Chondrocyte (in vitro differentiated cells): Measurements from ENCODE around the gene NCAPD2. TPM values are rescaled to one million over a fixed set of nuclear protein-coding genes. Genes with fewer than 3 reads are reported as not detected.
A peak's percentile ranks its signal among the peaks of the same experiment; 100 is the strongest.

ENCODE experiments used
- DNase-seq: peaks from one replicate; pipeline ENCODE4 v3.0.0; 2021; ENCODE audit warnings: mixed read lengths, low spot score
- H3K27ac Mint-ChIP-seq: one replicate; pipeline ENCODE4 v1.8.0; 2021; ENCODE audit warnings: mild to moderate bottlenecking, moderate library complexity, mixed read lengths; ENCODE audit not compliant: unreplicated experiment
- H3K27me3 Mint-ChIP-seq: 2 replicates; pipeline ENCODE4 v1.8.0; 2021; ENCODE audit warnings: low read depth, mixed read lengths
- H3K36me3 Mint-ChIP-seq: 2 replicates; pipeline ENCODE4 v1.8.0; 2021; ENCODE audit warnings: low read depth, mixed read lengths
- H3K4me1 Mint-ChIP-seq: 2 replicates; pipeline ENCODE4 v1.8.0; 2021; ENCODE audit warnings: low read depth, mild to moderate bottlenecking, mixed read lengths
- H3K4me3 Mint-ChIP-seq: one replicate; pipeline ENCODE4 v1.8.0; 2021; ENCODE audit warnings: mild to moderate bottlenecking, moderate library complexity, mixed read lengths; ENCODE audit not compliant: unreplicated experiment
- H3K9me3 Mint-ChIP-seq: 2 replicates; pipeline ENCODE4 v1.8.0; 2021; ENCODE audit warnings: low read depth, mixed read lengths
- total RNA-seq: library from RNA; stranded (reverse); gene quantifications from 3 replicates; pipeline ENCODE4 v1.2.1, GENCODE V29; 2021
- TF ChIP-seq, protein P1 (sequence below): fragments of 200-600 bp; sonication (generic); IDR thresholded peaks from 2 replicates; pipeline ENCODE4 v1.5.0; 2021; ENCODE audit warnings: antibody characterized with exemption, mild to moderate bottlenecking, moderate library complexity

NCAPD2 gene
- total RNA-seq, 1 donor from 2014 or later: 23.0 TPM

DNA sequence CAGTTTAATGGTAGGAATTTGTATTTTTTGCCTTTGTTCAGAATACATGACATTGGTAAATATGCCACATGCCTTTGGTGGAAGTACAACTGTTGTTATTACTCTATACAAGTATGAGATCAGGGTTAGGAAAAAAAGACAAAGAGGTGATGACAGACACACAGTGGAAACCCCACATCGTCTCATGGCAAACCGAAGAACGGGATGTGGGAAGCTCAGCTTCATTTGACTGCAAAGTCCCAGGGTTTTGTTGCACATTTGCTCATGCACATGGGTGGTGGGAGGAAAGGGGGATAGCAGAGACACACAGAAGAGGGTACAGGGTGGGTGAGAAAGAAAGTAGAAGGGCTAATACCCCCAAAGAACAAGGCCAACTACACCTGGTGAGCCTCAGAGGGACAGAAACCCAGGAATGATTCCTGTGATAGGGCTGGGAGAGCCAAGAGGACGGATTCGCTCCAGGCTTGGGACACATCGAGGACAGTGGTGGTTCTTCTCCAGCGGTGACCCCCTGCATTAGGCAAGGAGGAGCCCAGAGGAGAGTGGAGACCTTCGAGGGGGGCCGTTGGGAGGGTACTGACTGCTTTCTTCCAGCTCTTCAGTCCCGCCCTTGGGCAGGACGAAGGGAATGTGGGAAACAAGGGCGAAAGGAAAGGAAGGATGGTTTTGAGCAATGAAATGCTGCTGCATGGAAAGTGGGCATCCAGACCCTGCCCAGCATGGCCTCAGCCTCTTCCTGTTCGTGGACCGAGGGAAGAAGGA, 31.5 kb upstream of the NCAPD2 start:
- Mint-ChIP-seq H3K36me3 (peaks cover 33% of the 10 kb centered on the region), H3K27ac (no peak overlapping the region), H3K4me3 (no peak overlapping the region), H3K4me1 (no peaks in the 10 kb centered on the region), H3K27me3 (no peaks in the 10 kb centered on the region), H3K9me3 (no peaks in the 10 kb centered on the region)
- TF ChIP-seq, protein P1, sequence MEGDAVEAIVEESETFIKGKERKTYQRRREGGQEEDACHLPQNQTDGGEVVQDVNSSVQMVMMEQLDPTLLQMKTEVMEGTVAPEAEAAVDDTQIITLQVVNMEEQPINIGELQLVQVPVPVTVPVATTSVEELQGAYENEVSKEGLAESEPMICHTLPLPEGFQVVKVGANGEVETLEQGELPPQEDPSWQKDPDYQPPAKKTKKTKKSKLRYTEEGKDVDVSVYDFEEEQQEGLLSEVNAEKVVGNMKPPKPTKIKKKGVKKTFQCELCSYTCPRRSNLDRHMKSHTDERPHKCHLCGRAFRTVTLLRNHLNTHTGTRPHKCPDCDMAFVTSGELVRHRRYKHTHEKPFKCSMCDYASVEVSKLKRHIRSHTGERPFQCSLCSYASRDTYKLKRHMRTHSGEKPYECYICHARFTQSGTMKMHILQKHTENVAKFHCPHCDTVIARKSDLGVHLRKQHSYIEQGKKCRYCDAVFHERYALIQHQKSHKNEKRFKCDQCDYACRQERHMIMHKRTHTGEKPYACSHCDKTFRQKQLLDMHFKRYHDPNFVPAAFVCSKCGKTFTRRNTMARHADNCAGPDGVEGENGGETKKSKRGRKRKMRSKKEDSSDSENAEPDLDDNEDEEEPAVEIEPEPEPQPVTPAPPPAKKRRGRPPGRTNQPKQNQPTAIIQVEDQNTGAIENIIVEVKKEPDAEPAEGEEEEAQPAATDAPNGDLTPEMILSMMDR: no peak
- no peak for DNase-seq

DNA sequence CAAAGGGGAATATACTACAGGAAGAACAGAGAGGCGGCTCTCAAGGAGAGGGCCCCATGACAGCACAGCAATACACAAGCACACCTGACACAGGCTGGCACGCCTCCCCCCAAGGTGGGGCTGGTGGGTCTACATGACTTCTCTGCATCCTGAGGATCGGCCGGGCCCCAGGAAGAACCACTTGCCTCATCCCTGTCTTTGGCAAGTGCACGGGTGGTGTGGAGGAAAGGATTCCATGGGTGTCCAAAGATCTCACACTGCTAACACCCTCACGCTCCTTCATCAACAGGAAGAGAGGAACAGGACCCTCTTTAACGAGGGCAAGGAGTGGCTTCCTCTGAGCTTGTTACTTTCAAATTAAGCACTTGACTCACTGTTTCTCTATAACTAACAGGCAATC, 30.7 kb upstream of the NCAPD2 start:
- Mint-ChIP-seq H3K27me3 (no peaks in the 10 kb centered on the region), H3K4me3 (no peak overlapping the region), H3K4me1 (peaks cover 2% of the 10 kb centered on the region), H3K27ac (no peak overlapping the region), H3K9me3 (no peaks in the 10 kb centered on the region), H3K36me3 (peaks cover 32% of the 10 kb centered on the region)
- DNase-seq: no peak
- TF ChIP-seq, protein P1: no peak

DNA sequence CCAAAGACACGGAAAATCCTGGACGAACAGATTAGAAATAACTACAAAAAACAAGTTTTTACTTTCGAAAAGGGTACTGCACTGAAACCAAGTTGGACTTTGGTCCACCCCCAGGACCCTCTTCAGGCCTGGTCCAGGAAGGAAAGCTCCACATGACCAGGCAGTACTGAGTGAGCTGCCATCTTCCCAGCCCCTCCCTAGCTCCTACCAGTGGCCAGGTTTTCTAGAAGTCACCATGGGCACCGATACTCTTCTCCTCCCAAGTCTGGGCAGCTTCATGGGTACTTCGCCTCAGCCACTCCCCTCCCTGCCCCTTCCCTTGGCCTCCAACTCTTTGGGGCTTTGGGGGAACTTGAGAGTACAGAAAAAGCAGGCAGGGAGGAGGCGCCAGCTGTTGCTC, 30.0 kb upstream of the NCAPD2 start:
- DNase-seq: no peak
- H3K4me3 Mint-ChIP-seq: no peak overlapping the region
- H3K36me3 Mint-ChIP-seq: peaks cover 27% of the 10 kb centered on the region
- peaks cover 9% of the 10 kb centered on the region for H3K4me1 Mint-ChIP-seq
- TF ChIP-seq, protein P1: no peak
- no peaks in the 10 kb centered on the region for H3K27me3 Mint-ChIP-seq
- no peaks in the 10 kb centered on the region for H3K9me3 Mint-ChIP-seq
- no peak overlapping the region for H3K27ac Mint-ChIP-seq

DNA sequence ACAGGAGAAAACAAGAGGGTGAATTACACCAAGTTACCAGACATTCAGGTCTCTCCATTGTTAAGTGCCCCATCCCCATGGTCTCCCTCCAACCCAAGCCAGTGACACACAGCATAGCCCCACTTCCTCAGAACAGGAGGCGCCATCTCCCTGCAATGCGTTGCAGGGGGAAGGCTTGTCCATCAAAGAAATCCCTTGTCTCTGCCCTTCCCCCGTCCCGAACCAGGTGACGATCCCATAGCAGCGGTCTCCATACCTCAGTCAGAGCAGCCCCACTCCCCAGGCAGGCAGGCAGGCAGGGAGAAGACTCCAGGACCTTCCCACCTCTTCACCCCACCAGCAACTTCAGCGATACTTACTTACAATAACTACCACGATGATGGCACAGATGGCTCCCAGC, 29.4 kb upstream of the NCAPD2 start:
- peaks cover 16% of the 10 kb centered on the region for H3K4me1 Mint-ChIP-seq
- no peak overlapping the region for H3K27ac Mint-ChIP-seq
- H3K4me3 Mint-ChIP-seq: no peak overlapping the region
- DNase-seq: no peak
- H3K9me3 Mint-ChIP-seq: no peaks in the 10 kb centered on the region
- no peaks in the 10 kb centered on the region for H3K27me3 Mint-ChIP-seq
- TF ChIP-seq, protein P1: no peak
- peaks cover 26% of the 10 kb centered on the region for H3K36me3 Mint-ChIP-seq

DNA sequence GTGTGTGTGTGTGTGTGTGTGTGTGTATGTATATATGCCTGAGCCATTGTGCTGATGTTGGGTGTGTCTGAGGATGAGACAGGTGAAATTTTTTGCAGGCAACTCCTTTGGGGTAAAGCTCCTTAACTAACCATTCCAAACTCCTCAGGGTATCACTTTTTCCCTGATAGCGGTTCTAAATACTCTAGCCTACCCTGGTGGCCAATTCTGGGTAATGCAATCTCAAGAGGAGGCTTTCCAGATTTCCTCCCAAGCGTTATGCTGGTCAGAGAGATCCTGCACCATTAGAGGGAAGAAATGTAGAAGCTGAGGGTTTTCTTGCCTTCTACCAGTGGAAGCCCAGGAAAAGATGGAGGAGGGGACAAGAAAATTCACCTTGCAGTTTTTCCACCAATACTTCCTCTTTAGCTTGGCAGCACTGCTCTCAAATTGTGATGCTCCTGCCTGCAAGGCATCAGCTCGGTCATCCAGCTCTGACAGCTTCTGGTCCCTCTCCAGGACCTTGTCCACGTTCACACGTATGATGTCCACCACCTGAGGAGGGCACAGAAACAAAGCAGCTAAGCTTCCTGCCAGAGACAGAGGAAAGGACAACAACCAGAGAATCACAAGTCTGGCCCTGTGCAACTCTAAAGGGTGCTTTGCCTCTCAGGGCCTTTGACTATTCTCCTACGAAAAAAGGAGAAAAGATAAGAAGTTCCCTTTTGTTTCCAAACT, 28.3 kb upstream of the NCAPD2 start:
- Mint-ChIP-seq H3K9me3 (no peaks in the 10 kb centered on the region), H3K27ac (no peak overlapping the region), H3K4me3 (no peak overlapping the region), H3K4me1 (peaks cover 21% of the 10 kb centered on the region), H3K36me3 (peaks cover 26% of the 10 kb centered on the region), H3K27me3 (no peaks in the 10 kb centered on the region)
- DNase-seq: no peak
- TF ChIP-seq, protein P1: peak; percentile 85
